Lung microvascular endothelial cell (primary cell): ENCODE measurements around the gene GRAMD2A. TPM values are rescaled to one million over a fixed set of nuclear protein-coding genes. Genes with fewer than 3 reads are reported as not detected.

Experiments
- DNase-seq, 2 donors: peaks; one replicate each; pipeline versions ENCODE4 v3.0.0 to v3.0.0-alpha.2; 2010; ENCODE audit warnings: low read depth in 2 of 2
- total RNA-seq: library from RNA; depleted of rRNA; stranded (reverse); fragments of >200 nt; gene quantifications from 2 replicates; pipeline ENCODE4 v1.2.1, GENCODE V29; 2014

GRAMD2A gene
- total RNA-seq, 1 donor from 2014 or later: not detected

- no peak for DNase-seq
Measured at GRCh38 chr15:72217216-72217615, 19.6 kb upstream of the GRAMD2A start.

GRCh38 chr15:72216079-72216478 is 18.5 kb upstream of the GRAMD2A start:
- DNase-seq: no peak

DNA sequence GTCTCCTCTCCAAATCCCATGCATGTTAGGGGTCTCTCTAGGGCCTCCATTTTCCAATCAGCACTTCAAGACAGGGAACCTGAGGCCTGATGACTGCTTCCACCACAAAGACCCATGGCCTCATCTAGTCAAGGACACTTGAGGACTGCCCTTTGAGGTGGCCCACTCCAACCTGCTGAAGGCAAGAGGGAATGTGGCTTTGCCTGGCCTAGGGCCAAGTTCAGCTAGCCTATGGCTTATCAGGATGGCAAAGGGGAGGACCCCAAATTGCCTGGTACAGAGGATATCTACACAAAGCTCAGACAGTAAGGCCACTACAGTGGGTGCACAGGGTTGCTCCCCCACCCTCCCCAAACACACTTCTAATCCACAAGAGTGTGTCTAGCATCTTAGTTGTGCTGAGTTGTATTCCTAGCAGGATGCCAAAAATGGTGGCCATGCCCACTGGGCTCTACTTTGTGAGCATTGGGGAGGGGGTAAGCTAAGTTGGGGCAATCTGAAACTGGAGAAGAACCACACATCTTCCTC is 10.0 kb upstream of the GRAMD2A start:
- DNase-seq: no peak

GRCh38 chr15:72206677-72207000 is 9.1 kb upstream of the GRAMD2A start:
- DNase-seq: no peak

DNA sequence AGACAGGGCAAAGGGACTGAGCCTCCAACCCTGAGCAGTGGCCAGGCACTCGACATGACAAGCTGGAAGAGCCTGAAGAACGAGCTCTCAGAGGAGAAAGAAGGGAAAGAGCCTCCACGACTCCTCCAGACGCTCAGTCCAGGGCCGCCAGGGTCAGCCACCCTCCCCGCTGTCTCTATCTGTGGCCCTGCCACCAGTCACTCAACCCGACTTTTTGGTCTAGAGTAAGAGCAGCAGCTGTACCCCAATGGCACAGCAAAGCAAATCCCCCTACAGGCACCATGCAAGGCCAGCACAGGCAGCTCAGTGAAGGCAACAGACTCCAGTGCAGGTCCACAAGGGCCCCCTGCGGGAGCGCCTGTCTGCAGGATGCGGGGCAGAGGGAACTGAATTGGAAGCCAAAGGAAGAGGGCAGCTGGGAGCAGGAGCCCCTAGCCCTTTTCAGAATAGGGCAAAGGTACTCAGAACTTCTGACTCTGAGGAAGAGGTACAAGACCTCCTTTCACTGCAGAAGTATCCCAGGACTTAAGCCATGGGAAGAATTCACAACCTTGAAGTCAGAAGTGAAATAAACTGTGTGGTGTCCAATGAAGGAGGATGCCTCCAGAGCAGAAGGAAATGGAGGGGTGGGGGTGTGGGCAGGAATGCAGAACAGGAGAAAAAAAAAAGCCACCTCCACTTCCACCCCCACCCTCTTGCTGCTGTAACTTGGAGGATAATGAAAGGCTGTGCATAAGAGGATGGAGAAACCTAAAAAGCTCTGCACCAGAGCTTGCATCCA is 8.5 kb upstream of the GRAMD2A start:
- DNase-seq: no peak

DNA sequence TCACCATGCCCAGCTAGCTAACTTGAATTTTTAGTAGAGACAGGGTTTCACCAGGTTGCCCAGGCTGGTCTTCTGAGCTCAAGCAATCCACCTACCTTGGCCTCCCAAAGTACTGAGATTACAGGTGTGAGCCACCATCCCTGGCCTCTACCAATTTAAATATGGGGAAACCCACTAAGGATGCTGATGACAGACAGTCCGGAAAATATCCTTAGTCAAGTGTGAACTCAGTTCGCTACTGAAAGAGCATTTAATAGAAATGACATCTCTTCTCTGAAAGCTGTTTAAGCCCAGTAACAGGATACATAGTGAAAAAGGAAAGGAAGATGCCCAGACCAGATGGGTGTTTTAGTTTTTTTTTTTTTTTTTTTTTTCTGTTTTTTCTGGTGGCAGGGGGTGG is 7.7 kb upstream of the GRAMD2A start:
- DNase-seq: no peak

DNA sequence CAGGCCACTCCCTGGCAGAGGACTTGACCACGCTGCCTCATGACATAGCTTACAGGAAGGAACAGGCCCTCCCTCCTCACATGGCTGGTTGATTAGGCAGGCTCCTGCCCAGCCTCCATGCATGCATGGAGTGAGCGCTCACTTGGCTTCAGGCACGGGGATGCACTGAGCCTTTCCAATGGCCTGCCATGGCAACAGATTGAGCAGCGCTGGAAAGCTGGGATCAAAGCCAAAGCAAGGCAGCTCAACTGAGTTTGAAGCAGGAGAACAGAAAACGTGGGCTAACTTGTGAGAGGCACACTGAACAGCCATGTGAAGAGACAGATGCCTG is 5.9 kb upstream of the GRAMD2A start:
- DNase-seq: peak; percentile 89 to 95

DNA sequence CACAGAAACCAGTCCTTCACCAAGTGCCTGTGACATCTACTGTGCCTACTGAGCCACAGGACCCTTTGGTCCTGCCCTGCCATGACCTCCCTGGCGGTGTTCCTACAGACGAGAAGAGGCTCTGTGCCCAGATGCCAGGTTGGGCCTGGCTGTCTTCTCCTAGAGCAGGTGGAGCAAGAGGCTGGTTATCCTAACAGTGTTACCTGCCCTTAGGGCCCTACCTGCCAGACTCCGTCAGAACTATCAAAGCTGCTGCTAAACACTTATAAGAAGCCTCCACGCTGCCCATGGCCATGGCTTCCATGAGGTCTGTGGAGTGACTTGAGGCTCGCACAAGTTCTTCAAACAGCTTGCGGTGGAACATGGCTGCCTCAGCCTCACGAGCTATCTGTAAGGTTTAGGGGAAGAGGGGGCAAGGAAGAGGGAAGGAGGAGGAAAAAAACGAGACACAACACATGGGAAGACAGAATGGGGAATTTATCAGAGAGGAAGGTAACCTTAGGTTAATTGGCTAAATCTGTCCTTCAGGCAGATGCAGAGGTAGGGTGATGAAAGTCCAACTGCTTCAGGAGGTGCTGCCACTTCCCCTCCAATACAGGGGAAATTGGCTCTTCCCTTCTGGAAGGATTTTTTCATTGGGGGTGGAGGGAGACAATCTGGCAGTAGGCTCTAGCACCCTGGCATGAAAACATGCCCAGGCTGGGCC is 5.4 kb upstream of the GRAMD2A start:
- DNase-seq: no peak

- DNase-seq: no peak
Measured at GRCh38 chr15:72202302-72202701, 4.7 kb upstream of the GRAMD2A start.

DNA sequence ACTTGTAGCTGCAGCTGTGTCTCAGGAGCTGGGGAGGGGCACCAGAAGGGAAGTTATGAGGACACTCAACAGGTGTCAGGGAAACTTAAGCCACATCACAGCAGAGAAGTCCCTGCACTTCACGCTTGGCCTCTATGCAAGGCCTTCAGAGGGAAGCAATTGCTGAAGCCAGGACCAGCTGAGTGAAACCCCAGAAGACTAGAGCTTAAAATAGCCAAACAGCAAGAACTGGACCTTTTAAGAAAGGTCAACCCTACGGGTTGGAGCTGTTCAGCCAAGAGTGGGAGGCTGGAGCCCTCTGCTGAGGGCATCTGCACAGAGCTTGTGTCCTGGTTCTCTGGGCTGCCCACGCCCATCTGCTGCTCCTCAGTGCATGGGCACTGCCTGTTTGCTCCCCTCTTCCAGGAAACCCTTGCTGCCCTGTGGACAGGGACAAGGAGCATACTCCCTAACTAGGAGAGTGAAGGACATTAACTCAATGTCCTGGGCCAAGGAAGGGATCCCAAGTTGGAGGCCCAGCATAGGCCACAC is 3.9 kb upstream of the GRAMD2A start:
- no peak for DNase-seq

GRCh38 chr15:72200395-72201237 is 3.0 kb upstream of the GRAMD2A start:
- no peak for DNase-seq

DNA sequence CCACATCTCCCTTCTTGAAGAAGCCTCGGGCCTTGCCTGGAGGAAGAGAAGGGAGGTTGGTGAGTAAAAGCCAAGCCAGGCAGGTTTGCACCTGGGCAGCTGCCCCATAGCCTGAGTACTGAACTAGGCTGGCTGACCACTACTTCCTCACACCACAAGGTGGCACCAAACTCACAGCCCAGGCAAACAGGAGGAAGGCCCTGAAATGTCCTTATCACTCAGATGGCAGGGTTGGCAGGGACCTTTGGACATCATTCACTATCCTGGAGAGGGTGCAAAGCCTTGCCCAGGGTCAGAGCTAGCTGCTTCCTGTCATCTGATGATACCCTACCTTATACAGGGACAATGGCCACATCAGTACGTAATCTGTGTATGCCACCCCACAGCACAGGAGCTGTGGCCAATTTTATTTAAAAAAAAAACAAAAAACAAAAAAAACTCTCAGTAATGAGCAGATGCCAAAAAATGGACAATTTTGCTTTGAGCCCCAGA is 2.2 kb upstream of the GRAMD2A start:
- peak; percentile 79 to 88 for DNase-seq

- DNase-seq: no peak
Measured at GRCh38 chr15:72199205-72199515, 1.6 kb upstream of the GRAMD2A start.

DNA sequence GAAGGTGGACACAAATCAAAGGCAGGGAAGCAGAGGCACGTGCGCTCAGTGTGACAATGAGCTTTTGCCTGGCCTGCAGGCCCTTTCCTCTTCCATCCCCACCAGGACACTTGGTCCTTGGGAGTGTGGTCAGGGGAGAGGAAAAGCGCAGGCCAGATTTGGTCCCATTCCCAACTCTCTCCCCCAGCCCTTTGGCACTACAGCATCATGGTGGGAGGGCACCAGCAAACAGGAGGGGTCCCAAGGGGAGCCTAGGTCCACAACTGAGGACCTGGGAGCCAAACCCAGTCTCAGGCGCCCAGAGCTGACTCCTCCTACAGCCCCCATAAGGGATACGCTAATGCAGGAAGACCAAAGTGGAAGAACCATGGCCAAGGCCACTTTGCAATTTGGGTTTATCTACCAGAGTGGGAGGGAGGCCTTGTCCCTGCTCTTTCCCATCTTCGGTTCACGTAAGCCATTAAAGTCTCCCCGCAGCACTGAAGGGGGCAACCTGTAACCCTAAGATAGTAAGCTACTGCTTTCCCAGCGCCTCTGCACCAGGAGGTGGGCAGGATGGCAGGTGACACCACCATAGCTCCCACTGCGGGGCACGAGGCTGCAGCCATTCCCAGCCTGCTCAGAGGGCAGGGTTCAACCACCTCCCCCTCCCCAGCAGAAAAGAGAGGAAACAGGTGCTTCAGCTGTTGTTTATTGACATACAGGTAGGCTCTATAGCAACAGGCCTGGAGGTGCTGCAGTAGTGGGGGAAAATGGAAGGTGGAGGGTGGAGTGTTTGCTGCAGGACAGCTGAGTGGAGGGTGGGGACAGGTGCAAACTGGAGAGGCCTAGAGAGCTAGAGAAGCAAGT is 993 bp upstream of the GRAMD2A start:
- no peak for DNase-seq

DNA sequence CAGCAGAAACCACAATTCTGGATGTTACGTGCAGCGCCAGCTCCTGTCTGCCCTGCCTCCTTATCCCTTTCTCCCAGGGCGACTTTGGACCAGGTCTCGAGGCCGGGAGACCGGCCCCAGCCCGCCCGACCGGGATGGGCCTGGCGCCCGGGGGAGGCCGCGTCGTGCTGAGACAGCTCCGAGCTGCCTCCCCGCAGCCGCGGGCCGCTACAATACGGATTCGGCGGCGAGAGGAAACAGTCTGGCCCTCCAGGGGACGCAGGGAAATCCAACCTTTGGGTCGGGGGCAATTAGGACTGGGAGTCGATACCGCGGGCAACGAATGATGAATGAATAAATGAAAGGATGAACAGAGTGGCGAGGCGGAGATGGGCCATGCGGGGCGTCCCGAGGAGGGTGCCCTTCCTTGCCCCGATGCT is 537 bp downstream of the GRAMD2A start:
- no peak for DNase-seq

DNA sequence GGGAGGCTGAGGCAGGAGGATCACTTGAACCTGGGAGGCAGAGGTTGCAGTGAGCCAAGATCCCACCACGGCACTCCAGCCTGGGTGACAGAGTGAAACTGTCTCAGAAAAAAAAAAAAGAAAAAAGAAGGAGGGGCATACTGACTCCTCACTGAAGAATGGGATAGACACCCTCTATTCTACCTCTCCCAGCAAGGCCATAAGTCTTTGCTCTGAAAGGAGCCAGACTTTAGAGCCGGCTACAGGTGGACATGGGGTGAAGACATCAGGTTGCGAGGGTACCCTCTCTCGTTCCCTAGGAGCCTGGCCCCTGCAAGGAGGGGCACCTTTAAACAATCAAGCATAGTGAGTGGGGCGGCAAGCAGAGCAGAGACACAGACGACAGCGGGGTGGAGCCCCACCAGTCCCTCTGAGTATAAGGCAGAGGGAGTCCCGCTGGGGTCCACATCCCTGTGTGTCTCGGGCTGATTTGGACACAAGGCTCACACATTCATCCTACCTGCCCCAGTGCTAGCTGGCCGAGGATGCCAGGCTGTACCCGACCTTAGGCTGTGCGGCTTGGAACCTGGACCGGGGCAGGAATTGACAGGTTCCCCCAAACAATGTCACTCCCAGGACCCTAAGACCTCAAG is 1.1 kb downstream of the GRAMD2A start:
- no peak for DNase-seq

- no peak for DNase-seq
Measured at GRCh38 chr15:72195101-72195511, 2.5 kb downstream of the GRAMD2A start.

DNA sequence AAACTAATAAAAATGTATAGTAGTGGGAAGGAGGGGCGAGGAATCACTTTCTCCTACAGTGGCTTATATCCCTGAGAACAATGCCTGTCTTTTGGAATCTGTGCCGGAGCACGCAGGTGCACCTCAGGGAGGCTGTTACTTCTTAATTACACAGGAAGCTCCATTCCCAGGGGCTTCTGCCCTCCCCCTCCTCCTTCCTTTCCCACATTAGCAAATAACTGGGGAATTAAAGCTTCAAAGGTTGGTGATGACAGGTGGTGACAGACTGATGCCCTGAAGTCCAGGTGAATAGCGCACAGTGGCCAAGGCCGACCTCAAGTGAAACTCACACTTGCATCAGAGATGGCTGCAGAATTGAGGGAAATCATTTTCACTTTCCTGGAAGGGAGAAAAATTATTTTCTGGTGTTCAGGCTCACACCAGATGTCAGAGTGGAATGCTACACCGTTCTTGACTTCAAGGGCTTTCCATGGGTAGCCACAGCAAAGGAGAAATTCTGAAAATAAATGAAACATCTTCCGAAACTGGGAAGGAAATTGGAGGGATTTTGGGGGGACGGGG is 3.7 kb downstream of the GRAMD2A start:
- no peak for DNase-seq

GRCh38 chr15:72192416-72192815 is 5.2 kb downstream of the GRAMD2A start:
- DNase-seq: no peak

GRCh38 chr15:72189250-72189902 is 8.2 kb downstream of the GRAMD2A start:
- DNase-seq: no peak
